Keratinocyte (primary cell): Measurements from ENCODE around the gene CIDEC. TPM values are rescaled to one million over a fixed set of nuclear protein-coding genes. Genes with fewer than 3 reads are reported as not detected.

Experiments
- DNase-seq: peaks from one replicate; pipeline ENCODE4 v3.0.0-alpha.2; 2011; ENCODE audit warnings: low read depth, missing footprints, low spot score
- FAIRE-seq: peaks from 2 replicates; lab custom pipeline; 2011; peaks lifted over from hg19 to GRCh38; lab: Jason Lieb, UNC
- H2AFZ ChIP-seq: 2 replicates; pipeline ENCODE4 v1.6.0; 2012; ENCODE audit warnings: low read length, control low read depth, inconsistent platforms; ENCODE audit not compliant: control insufficient read depth
- H3K27ac ChIP-seq: 2 replicates; pipeline ENCODE4 v1.5.1; 2011; ENCODE audit warnings: low read length; ENCODE audit not compliant: control insufficient read depth, insufficient read depth
- H3K27me3 ChIP-seq: 3 replicates; pipeline ENCODE4 v1.6.0; 2011; ENCODE audit warnings: low read length; ENCODE audit not compliant: control insufficient read depth, insufficient read depth; ENCODE audit errors: extremely low read depth
- H3K36me3 ChIP-seq, 2 experiments: 2 replicates in 1 of 2; 3 replicates in 1 of 2; pipeline ENCODE4 v1.5.1; 2011; ENCODE audit warnings: low read length in 2 of 2, mild to moderate bottlenecking in 1 of 2; ENCODE audit not compliant: control insufficient read depth in 2 of 2, insufficient read depth in 2 of 2; ENCODE audit errors: extremely low read depth in 1 of 2
- H3K4me1 ChIP-seq: 3 replicates; pipeline ENCODE4 v1.5.1; 2011; ENCODE audit warnings: low read length; ENCODE audit not compliant: control insufficient read depth, insufficient read depth; ENCODE audit errors: extremely low read depth
- H3K4me2 ChIP-seq: 3 replicates; pipeline ENCODE4 v1.6.0; 2011; ENCODE audit warnings: low read depth, low read length; ENCODE audit not compliant: control insufficient read depth, insufficient read depth; ENCODE audit errors: extremely low read depth
- H3K4me3 ChIP-seq, 3 experiments: fragments of 200-600 bp in 1 of 3; sonication (generic) in 1 of 3; 2 replicates in 2 of 3; 3 replicates in 1 of 3; pipeline ENCODE4 v1.5.1; 2011 to 2016; ENCODE audit warnings: low read length in 3 of 3, mild to moderate bottlenecking in 3 of 3, control low read depth in 2 of 3, inconsistent platforms in 1 of 3, low read depth in 1 of 3, mixed read lengths in 1 of 3, mixed run types in 1 of 3, moderate library complexity in 1 of 3; ENCODE audit not compliant: control insufficient read depth in 2 of 3, insufficient read depth in 2 of 3; ENCODE audit errors: extremely low read depth in 1 of 3
- H3K79me2 ChIP-seq: 2 replicates; pipeline ENCODE4 v1.6.0; 2012; ENCODE audit warnings: low read length; ENCODE audit not compliant: control insufficient read depth, insufficient read depth
- H3K9ac ChIP-seq: 3 replicates; pipeline ENCODE4 v1.6.0; 2011; ENCODE audit warnings: low read length; ENCODE audit not compliant: control insufficient read depth, insufficient read depth; ENCODE audit errors: extremely low read depth
- H3K9me1 ChIP-seq: 3 replicates; pipeline ENCODE4 v1.6.0; 2011; ENCODE audit warnings: low read length; ENCODE audit not compliant: control insufficient read depth, insufficient read depth; ENCODE audit errors: extremely low read depth
- H3K9me3 ChIP-seq: 2 replicates; pipeline ENCODE4 v1.5.1; 2012; ENCODE audit warnings: low read depth, low read length; ENCODE audit not compliant: control insufficient read depth
- H4K20me1 ChIP-seq: 3 replicates; pipeline ENCODE4 v1.6.0; 2011; ENCODE audit warnings: low read length; ENCODE audit not compliant: control insufficient read depth, insufficient read depth; ENCODE audit errors: extremely low read depth
- EZH2 ChIP-seq: IDR thresholded peaks from one replicate; pipeline ENCODE4 v1.6.1; 2012; ENCODE audit warnings: inconsistent platforms, mild to moderate bottlenecking, low read length, moderate library complexity
- dilution Hi-C: fragments of 300-500 bp; cut with MboI; formaldehyde crosslinking; loops from one replicate; pipeline ENCODE4 v1.7.0; 2020; ENCODE audit warnings: low sequenced_read_pairs; ENCODE audit not compliant: extremely low pct_ligation_motif_present
- polyA plus RNA-seq, 5 experiments: library from polyadenylated mRNA; depleted of rRNA in 3 of 5; stranded (reverse) in 3 of 5; stranded (forward) in 1 of 5; unstranded in 1 of 5; fragments of >200 nt; gene quantifications; 1 replicate in 1 of 5; 2 replicates in 3 of 5; 3 replicates in 1 of 5; pipeline versions ENCODE4 v1.2.1 to v1.2.3, GENCODE V29; 2011 to 2012; ENCODE audit warnings: missing spikeins in 2 of 5, low read depth in 1 of 5, low replicate concordance in 1 of 5
- TF ChIP-seq, protein P1 (sequence below), 3 experiments: IDR thresholded peaks in 1 of 3; conservative IDR thresholded peaks in 1 of 3; optimal IDR thresholded peaks in 1 of 3; 2 replicates in 2 of 3; 3 replicates in 1 of 3; pipeline versions ENCODE3 to v1.5.1; 2011; ENCODE audit warnings: low read length in 3 of 3, mild to moderate bottlenecking in 3 of 3, moderate library complexity in 2 of 3, control low read depth in 1 of 3, inconsistent platforms in 1 of 3; ENCODE audit not compliant: insufficient read depth in 2 of 3; ENCODE audit errors: extremely low read depth in 1 of 3

The CIDEC gene
- polyA plus RNA-seq, 1 donor (not counting 4 experiments of a cell fraction or from before 2014, with no cell fraction given): not detected

- Histone ChIP-seq H3K4me1 (peaks cover 30% of the 10 kb centered on the region), H3K27me3 (no peaks in the 10 kb centered on the region), H4K20me1 (no peaks in the 10 kb centered on the region), H3K9me1 (no peaks in the 10 kb centered on the region), H3K27ac (no peak overlapping the region), H3K79me2 (no peaks in the 10 kb centered on the region), H2AFZ (no peak overlapping the region), H3K36me3 (peaks cover 0 to 5% of the 10 kb centered on the region in 2 experiments), H3K4me3 (no peak overlapping the region), H3K4me2 (no peak overlapping the region), H3K9ac (no peak overlapping the region), H3K9me3 (no peaks in the 10 kb centered on the region)
- no peak for TF ChIP-seq EZH2
- TF ChIP-seq, protein P1, sequence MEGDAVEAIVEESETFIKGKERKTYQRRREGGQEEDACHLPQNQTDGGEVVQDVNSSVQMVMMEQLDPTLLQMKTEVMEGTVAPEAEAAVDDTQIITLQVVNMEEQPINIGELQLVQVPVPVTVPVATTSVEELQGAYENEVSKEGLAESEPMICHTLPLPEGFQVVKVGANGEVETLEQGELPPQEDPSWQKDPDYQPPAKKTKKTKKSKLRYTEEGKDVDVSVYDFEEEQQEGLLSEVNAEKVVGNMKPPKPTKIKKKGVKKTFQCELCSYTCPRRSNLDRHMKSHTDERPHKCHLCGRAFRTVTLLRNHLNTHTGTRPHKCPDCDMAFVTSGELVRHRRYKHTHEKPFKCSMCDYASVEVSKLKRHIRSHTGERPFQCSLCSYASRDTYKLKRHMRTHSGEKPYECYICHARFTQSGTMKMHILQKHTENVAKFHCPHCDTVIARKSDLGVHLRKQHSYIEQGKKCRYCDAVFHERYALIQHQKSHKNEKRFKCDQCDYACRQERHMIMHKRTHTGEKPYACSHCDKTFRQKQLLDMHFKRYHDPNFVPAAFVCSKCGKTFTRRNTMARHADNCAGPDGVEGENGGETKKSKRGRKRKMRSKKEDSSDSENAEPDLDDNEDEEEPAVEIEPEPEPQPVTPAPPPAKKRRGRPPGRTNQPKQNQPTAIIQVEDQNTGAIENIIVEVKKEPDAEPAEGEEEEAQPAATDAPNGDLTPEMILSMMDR (optimal IDR thresholded peaks at IDR 0.05 in 1 of 3, IDR thresholded peaks at IDR 0.05 in 1 of 3, conservative IDR thresholded peaks at IDR 0.05 in 1 of 3; ENCODE audit: extremely low read depth in 1 of 3, insufficient read depth in 2 of 3, low read length in 3 of 3): no peak
- dilution Hi-C loops: no loop called here
- no peak for DNase-seq
- FAIRE-seq: no peak
Measured at GRCh38 chr3:9918261-9919038, 38.4 kb upstream of the CIDEC start.

- H3K27ac ChIP-seq: no peak overlapping the region
- H3K4me2 ChIP-seq: peak overlapping the region; percentile 94
- H3K4me1 ChIP-seq: peaks cover 32% of the 10 kb centered on the region
- dilution Hi-C loops: no loop called here
- no peak for TF ChIP-seq EZH2
- TF ChIP-seq, protein P1 (optimal IDR thresholded peaks at IDR 0.05 in 1 of 3, IDR thresholded peaks at IDR 0.05 in 1 of 3, conservative IDR thresholded peaks at IDR 0.05 in 1 of 3; ENCODE audit: extremely low read depth in 1 of 3, insufficient read depth in 2 of 3, low read length in 3 of 3): no peak
- H3K79me2 ChIP-seq: no peaks in the 10 kb centered on the region
- no peaks in the 10 kb centered on the region for H3K9me3 ChIP-seq
- H2AFZ ChIP-seq: no peak overlapping the region
- no peak for FAIRE-seq
- H3K27me3 ChIP-seq: no peaks in the 10 kb centered on the region
- H3K9me1 ChIP-seq: no peaks in the 10 kb centered on the region
- no peaks in the 10 kb centered on the region for H4K20me1 ChIP-seq
- peak overlapping the region; percentile 77 for H3K9ac ChIP-seq
- peaks cover 0 to 5% of the 10 kb centered on the region in 2 experiments for H3K36me3 ChIP-seq
- DNase-seq: no peak
- peak overlapping the region in 2 of 3 experiments; percentile 33 to 65 for H3K4me3 ChIP-seq
Measured at GRCh38 chr3:9917820-9918219, 37.8 kb upstream of the CIDEC start.
